Fibroblast of villous mesenchyme (primary cell): ENCODE data around the gene BRD9. TPM values are rescaled to one million over a fixed set of nuclear protein-coding genes. Genes with fewer than 3 reads are reported as not detected.

Experiments used
- DNase-seq: peaks from one replicate; pipeline ENCODE4 v3.0.0-alpha.2; 2010; ENCODE audit warnings: low read depth
- H3K4me3 ChIP-seq: 2 replicates; pipeline ENCODE4 v1.5.1; 2011; ENCODE audit warnings: low read depth, mild to moderate bottlenecking, low read length
- total RNA-seq: library from RNA; depleted of rRNA; stranded (reverse); fragments of >200 nt; gene quantifications from 2 replicates; pipeline ENCODE4 v1.2.3, GENCODE V29; 2012
- TF ChIP-seq, protein P1 (sequence below): IDR thresholded peaks from 2 replicates; pipeline ENCODE4 v1.5.1; 2012; ENCODE audit warnings: low read depth, mild to moderate bottlenecking, low read length; ENCODE audit not compliant: insufficient read depth

BRD9 gene
- total RNA-seq, 1 donor, result 35.0 TPM

DNA sequence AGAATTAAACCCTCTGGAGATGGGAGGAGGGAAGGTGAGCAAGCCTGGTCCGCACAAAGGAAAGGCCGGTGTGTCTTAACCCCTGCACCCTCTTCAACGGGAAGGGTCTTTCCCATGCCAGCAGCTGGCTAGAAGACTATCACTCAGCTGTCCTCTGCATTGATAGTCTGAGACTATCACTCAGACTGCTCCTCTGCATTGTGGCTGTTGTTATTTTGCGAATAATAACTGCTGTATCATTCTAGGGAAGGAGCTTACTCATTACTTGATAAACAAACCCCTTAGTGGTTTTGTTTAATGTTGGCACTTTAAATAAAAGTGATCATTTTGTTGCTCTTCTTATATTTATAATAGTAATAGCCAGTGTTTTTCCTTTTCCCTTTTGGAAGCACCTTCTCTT lies 8.2 kb upstream of the BRD9 start:
- TF ChIP-seq, protein P1, sequence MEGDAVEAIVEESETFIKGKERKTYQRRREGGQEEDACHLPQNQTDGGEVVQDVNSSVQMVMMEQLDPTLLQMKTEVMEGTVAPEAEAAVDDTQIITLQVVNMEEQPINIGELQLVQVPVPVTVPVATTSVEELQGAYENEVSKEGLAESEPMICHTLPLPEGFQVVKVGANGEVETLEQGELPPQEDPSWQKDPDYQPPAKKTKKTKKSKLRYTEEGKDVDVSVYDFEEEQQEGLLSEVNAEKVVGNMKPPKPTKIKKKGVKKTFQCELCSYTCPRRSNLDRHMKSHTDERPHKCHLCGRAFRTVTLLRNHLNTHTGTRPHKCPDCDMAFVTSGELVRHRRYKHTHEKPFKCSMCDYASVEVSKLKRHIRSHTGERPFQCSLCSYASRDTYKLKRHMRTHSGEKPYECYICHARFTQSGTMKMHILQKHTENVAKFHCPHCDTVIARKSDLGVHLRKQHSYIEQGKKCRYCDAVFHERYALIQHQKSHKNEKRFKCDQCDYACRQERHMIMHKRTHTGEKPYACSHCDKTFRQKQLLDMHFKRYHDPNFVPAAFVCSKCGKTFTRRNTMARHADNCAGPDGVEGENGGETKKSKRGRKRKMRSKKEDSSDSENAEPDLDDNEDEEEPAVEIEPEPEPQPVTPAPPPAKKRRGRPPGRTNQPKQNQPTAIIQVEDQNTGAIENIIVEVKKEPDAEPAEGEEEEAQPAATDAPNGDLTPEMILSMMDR, result no peak
- no peak for DNase-seq
- H3K4me3 ChIP-seq, result no peak overlapping the region

DNA sequence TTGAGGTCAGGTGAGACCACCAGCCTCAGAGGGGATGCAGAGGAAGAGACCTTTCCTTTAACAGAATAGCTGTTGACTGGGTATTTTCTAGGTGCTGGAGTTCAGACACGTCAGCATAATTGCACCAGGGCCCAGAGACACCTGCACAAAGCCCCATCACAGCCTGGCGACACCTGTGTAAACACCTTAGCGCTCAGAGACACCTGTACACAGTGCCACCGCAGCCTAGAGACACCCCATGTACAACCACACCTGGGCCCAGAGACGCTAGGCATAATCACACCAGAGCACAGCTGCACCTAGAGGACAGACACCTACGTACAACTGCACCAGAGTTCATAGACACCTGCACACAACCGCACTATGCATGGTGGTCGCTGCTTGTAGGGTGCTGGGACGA lies 1.1 kb upstream of the BRD9 start:
- no peak for DNase-seq
- H3K4me3 ChIP-seq, result peak overlapping the region; percentile 90
- TF ChIP-seq, protein P1, result no peak

- DNase-seq, result no peak
- TF ChIP-seq, protein P1, result no peak
- peak overlapping the region; percentile 90 for H3K4me3 ChIP-seq
Observed at GRCh38 chr5:893137-893506, 521 bp upstream of the BRD9 start.

- TF ChIP-seq, protein P1, result no peak
- DNase-seq, result peak; percentile 31
- H3K4me3 ChIP-seq, result peak overlapping the region; percentile 90
Observed at GRCh38 chr5:891837-892393, 686 bp downstream of the BRD9 start.

DNA sequence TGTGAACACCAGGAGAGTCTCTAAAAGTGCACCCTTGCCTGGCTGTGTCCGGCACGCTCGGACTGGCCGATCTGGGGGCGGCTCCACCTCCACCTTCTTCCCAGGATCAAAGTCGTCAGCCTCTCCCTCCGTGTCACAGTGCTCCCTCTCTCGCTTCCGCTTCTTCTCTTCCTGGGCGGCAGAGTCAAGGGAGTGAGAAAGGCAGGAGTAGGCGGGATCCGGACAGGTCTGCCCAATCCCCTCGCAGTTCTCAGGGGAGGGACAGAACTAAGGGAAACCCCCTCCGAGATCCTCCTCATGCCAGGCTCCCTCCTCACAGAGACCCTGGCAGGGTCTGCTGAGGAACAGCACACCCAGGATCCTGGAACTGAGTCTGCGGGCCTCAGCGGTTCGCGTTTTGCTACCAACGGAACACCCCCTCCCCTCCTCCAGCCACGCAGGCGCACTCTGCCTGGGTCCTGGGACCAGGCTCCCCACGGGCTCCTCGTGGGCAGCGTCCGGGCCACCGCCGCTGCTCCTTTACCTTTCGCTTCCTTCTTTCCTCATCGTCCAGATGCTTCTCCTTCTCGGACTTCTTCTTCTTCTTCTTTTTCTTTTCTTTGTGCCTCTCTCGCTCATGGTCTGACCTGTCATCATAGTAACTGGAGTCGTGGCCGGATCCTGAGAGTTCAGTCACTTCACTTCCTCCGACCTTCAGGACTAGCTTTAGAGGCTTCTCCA lies 1.3 kb downstream of the BRD9 start:
- TF ChIP-seq, protein P1, result no peak
- DNase-seq, result peak; percentile 56
- H3K4me3 ChIP-seq, result peak overlapping the region; percentile 90

- no peak overlapping the region for H3K4me3 ChIP-seq
- TF ChIP-seq, protein P1, result no peak
- DNase-seq, result no peak
Observed at GRCh38 chr5:889075-889710, 3.4 kb downstream of the BRD9 start.

- no peak overlapping the region for H3K4me3 ChIP-seq
- no peak for DNase-seq
- TF ChIP-seq, protein P1, result no peak
Observed at GRCh38 chr5:888638-889035, 4.0 kb downstream of the BRD9 start.
